ENCODE data around the gene PTPRK.

The PTPRK gene

DNA sequence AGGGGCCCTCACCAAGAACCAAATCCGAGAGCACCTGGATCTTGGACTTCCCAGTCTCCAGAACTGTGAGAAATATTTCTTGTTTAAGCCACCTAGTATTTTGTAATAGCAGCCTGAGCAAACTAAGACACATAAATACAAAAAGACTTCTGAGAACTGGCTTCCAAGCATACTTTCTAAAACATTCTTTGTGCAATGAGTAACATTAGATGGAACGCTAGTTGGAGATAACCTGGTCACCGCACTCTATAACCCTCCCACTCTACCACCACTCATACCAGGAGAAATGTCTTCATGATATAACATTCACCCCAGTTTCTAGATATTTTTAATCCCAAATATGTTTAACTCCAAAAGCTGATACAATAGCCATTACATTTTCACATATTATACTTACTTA, 450.0 kb downstream of the PTPRK start:
- Histone ChIP-seq H3K36me3 (no peaks in the 10 kb centered on the region), H3K9me3 (no peaks in the 10 kb centered on the region), H3K4me3 (ENCODE audit: low read depth, low read length) (no peak overlapping the region), H3K27me3 (no peaks in the 10 kb centered on the region), H3K4me1 (no peaks in the 10 kb centered on the region)
- DNase-seq: no peak
- TF ChIP-seq, protein P1, sequence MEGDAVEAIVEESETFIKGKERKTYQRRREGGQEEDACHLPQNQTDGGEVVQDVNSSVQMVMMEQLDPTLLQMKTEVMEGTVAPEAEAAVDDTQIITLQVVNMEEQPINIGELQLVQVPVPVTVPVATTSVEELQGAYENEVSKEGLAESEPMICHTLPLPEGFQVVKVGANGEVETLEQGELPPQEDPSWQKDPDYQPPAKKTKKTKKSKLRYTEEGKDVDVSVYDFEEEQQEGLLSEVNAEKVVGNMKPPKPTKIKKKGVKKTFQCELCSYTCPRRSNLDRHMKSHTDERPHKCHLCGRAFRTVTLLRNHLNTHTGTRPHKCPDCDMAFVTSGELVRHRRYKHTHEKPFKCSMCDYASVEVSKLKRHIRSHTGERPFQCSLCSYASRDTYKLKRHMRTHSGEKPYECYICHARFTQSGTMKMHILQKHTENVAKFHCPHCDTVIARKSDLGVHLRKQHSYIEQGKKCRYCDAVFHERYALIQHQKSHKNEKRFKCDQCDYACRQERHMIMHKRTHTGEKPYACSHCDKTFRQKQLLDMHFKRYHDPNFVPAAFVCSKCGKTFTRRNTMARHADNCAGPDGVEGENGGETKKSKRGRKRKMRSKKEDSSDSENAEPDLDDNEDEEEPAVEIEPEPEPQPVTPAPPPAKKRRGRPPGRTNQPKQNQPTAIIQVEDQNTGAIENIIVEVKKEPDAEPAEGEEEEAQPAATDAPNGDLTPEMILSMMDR (IDR thresholded peaks at IDR 0.05; ENCODE audit: low read depth, low read length): no peak

DNA sequence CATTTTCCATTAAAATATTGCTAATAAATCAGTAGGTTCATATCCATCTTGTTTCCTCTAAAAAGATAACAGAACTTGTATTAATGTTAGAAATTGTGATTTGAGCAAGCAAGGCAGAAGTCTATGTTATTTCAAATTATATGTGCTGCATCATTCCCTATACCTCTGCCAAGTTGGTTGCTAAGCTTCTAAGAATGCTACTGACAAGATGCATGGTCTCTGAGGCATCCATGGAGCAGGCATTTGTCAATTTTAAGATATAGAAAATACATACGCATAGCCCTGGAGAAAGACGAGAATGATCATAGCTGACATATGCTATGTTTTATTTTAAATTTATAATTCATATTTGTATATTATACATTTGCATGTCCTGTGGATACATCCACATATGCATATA, 451.2 kb downstream of the PTPRK start:
- no peaks in the 10 kb centered on the region for H3K36me3 ChIP-seq
- TF ChIP-seq, protein P1 (IDR thresholded peaks at IDR 0.05; ENCODE audit: low read depth, low read length): no peak
- H3K9me3 ChIP-seq: no peaks in the 10 kb centered on the region
- H3K4me1 ChIP-seq: no peaks in the 10 kb centered on the region
- no peaks in the 10 kb centered on the region for H3K27me3 ChIP-seq
- no peak for DNase-seq
- H3K4me3 ChIP-seq (ENCODE audit: low read depth, low read length): no peak overlapping the region

DNA sequence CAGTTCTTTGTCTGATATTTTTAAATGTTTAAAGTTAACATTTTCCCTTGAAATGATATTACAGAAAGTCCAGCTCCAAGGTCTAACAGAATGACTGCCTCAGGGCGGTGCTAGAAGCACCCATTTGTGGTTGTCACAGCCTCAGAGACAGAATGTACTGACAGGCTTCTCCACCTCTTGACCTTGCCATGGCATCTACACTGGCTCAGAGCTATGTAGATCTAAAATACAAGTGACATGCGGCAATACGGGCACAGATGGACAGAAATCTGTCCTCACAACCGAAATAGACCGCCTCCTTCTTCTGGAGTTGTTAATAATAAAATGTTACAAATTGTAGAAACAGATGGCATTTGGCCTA, 452.3 kb downstream of the PTPRK start:
- Histone ChIP-seq H3K4me1 (no peaks in the 10 kb centered on the region), H3K9me3 (no peaks in the 10 kb centered on the region), H3K27me3 (no peaks in the 10 kb centered on the region), H3K4me3 (ENCODE audit: low read depth, low read length) (no peak overlapping the region), H3K36me3 (no peaks in the 10 kb centered on the region)
- DNase-seq: no peak
- TF ChIP-seq, protein P1 (IDR thresholded peaks at IDR 0.05; ENCODE audit: low read depth, low read length): no peak

DNA sequence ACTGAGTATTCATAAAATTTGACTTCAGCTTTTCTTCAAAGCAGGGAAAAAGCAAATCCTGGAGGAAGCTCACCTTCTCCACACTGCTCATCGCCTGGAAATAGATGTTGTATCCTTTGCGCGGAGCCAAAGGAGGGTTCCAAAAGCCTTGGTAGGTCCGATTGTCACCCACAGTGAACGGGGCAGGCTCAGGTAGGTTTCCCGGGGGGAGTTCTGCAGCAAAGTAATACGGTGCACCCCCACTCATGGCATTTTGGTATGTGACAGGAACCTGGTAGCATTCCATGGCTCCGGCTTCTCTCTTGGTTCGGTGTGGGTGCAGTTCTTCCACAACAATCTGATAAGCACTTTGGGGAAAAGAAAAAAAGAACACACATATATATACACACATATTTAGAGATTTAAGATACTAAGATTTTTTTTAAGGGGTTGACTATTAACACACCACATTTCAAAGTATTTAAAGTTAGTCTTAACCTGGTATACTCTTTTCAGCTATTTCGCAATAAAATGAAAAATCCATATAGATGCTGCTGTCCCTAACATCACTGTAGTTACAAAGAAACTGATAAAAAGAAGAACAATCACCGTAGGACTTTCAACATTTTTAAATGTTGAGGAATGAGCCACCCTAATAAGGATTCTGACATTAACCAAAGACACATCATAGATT, 452.8 kb downstream of the PTPRK start:
- no peak for DNase-seq
- H3K4me3 ChIP-seq (ENCODE audit: low read depth, low read length): no peak overlapping the region
- H3K27me3 ChIP-seq: no peaks in the 10 kb centered on the region
- no peaks in the 10 kb centered on the region for H3K36me3 ChIP-seq
- H3K9me3 ChIP-seq: no peaks in the 10 kb centered on the region
- H3K4me1 ChIP-seq: no peaks in the 10 kb centered on the region
- TF ChIP-seq, protein P1 (IDR thresholded peaks at IDR 0.05; ENCODE audit: low read depth, low read length): no peak

DNA sequence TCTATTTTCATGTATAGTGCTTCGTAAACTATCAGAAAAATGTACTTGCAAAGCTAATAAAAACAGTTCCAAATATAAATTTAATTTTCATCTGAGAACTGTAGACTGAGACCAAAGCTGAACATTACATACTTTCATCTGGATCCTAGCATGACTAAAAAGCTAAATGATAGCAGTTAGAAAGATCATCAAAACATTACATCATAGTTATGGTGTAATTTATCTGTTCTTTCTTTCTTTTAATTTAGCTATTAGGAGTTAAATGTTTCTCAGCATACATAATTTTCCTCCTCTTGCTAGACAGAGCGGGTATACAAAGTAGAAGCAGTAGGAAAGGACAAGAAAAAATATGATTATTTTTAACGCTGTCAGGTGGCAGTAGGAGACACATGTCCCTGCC, 455.3 kb downstream of the PTPRK start:
- Histone ChIP-seq H3K4me3 (ENCODE audit: low read depth, low read length) (no peak overlapping the region), H3K27me3 (no peaks in the 10 kb centered on the region), H3K36me3 (no peaks in the 10 kb centered on the region), H3K4me1 (no peaks in the 10 kb centered on the region), H3K9me3 (no peaks in the 10 kb centered on the region)
- DNase-seq: no peak
- TF ChIP-seq, protein P1 (IDR thresholded peaks at IDR 0.05; ENCODE audit: low read depth, low read length): no peak

DNA sequence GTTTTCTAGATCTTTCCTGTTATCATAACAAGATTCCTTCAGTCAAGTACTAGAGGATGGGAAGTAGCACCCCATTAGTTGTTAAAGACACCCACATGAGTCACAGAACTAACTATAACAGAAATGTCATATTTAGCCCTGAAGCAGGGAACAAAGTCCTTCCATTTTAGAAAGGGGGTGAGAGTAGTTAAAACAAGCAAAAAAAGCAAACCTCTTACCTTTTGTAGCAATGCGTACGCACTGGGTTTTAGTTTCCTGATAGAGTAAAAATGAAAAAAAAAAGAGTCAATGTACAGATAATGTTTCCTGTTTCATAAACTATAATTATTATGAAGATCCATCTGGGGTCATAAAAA, 455.9 kb downstream of the PTPRK start:
- DNase-seq: no peak
- Histone ChIP-seq H3K4me3 (ENCODE audit: low read depth, low read length) (no peak overlapping the region), H3K4me1 (no peaks in the 10 kb centered on the region), H3K36me3 (no peaks in the 10 kb centered on the region), H3K9me3 (no peaks in the 10 kb centered on the region), H3K27me3 (no peaks in the 10 kb centered on the region)
- TF ChIP-seq, protein P1 (IDR thresholded peaks at IDR 0.05; ENCODE audit: low read depth, low read length): no peak

Measured in BE2C (cell line).